ENCODE measurements around the gene ZNF609. TPM values are rescaled to one million over a fixed set of nuclear protein-coding genes. Genes with fewer than 3 reads are reported as not detected.

The ZNF609 gene
- total and polyA plus RNA-seq, 2 experiments from 2014 or later = 12.5 to 23.0 TPM

DNA sequence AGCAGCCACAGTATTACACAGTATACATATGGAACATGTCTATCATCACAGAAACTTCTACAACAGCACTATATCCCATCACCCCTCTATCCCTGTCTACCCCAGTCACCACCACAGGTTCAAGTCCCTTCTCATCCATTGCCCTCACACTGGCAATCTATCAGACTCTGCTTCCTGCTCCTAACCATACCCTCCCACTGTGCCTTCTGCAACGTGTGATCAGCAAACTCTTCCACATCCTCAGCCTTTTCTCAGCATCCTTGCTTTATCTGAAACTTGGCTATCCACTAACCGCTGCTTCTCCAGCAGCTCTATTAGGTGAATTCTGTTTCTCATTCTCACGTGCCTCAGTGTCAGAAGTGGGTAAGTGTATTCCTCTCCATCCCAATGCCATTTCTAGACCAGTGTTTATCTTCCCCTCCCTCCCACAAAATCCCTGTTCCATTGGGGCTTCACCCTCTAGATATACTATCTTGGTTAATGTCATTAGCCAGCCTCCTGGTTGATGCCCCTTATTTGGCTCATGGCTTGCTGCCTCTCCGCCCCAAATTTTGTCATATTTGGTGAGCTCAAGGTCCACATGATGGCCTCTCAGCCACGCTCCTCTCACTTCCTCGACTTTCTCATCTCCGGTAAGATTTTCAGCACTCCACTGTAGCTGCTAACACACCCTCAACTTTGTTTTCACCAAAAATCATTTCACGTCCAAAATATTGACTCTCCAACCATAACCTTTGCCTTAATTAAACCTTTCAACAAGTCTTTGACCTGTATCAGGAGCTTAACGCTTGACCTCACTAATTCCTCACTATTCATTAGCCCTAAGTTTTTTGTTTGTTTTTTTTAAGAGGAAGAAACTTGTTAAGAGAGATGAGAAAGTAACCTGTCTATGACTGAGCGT lies 245.9 kb downstream of the ZNF609 start:
- 95% methylated on average over 10 of the region's 10 CpGs for WGBS (ENCODE audit: low lambda C conversion rate, missing lambda C conversion rate)
- no peak overlapping the region for H3K4me3 ChIP-seq
- no peak overlapping the region for H2AFZ ChIP-seq
- H3K36me3 ChIP-seq (replicated peaks; ENCODE audit: insufficient read depth, low read depth) = no peaks in the 10 kb centered on the region
- no peak overlapping the region for H3K4me2 ChIP-seq
- H3K79me2 ChIP-seq = peaks cover 16% of the 10 kb centered on the region
- TF ChIP-seq CTCF (IDR thresholded peaks at IDR 0.05; ENCODE audit: poor library complexity) = no peak
- TF ChIP-seq EZH2phosphoT487 (IDR thresholded peaks at IDR 0.05; ENCODE audit: low read depth, severe bottlenecking, unreplicated experiment) = no peak
- no peak for TF ChIP-seq EZH2 (IDR thresholded peaks at IDR 0.05; ENCODE audit: borderline replicate concordance)
- no peaks in the 10 kb centered on the region for H3K9me3 ChIP-seq (ENCODE audit: low read depth)
- no peaks in the 10 kb centered on the region for H4K20me1 ChIP-seq (ENCODE audit: insufficient read depth, poor library complexity, severe bottlenecking)
- H3K9me2 ChIP-seq (replicated peaks; ENCODE audit: insufficient read depth) = no peaks in the 10 kb centered on the region
- H3K4me1 ChIP-seq (ENCODE audit: insufficient read depth) = peaks cover 16% of the 10 kb centered on the region
- no peak overlapping the region for H3K27ac ChIP-seq
- no peaks in the 10 kb centered on the region for H3K27me3 ChIP-seq
- DNase-seq (ENCODE audit: low spot score) = no peak

DNA sequence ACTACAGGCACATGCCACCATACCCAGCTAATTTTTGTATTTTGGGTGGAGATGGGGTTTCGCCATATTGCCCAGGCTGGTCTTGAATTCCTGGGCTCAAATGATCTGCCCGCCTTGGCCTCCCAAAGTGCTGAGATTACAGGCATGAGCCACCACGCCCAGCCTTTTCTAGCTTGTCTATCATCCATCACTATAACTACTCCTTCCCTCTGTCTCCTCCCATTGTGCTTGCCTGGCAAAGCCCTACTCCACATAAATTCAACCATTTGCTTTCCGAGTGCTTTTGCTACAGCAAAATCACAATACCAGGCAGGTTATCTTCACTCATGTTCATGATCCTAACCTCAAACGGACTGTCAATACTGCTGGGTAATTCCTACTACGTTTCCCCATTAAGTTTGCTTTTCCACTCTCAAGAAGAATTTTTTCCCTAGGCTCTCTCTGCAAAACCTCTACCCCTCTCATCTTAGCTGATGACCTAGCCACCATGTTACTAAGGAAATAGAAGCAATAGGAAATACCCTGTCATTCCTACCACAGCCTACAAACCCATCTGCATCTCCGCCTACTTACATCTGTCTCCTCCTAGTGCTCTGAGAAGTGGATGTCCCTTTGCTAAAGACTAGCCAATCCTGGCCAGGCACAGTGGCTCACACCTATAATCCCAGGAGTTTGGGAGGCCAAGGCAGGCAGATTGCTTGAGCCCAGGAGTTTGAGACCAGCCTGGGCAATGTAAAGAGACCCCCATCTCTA lies 250.5 kb downstream of the ZNF609 start:
- H3K36me3 ChIP-seq (replicated peaks; ENCODE audit: insufficient read depth, low read depth) = no peaks in the 10 kb centered on the region
- H3K27ac ChIP-seq = no peak overlapping the region
- no peaks in the 10 kb centered on the region for H3K27me3 ChIP-seq
- no peaks in the 10 kb centered on the region for H3K4me1 ChIP-seq (ENCODE audit: insufficient read depth)
- H4K20me1 ChIP-seq (ENCODE audit: insufficient read depth, poor library complexity, severe bottlenecking) = no peaks in the 10 kb centered on the region
- H3K9me2 ChIP-seq (replicated peaks; ENCODE audit: insufficient read depth) = no peaks in the 10 kb centered on the region
- H3K4me2 ChIP-seq = no peak overlapping the region
- DNase-seq (ENCODE audit: low spot score) = no peak
- no peak for TF ChIP-seq EZH2phosphoT487 (IDR thresholded peaks at IDR 0.05; ENCODE audit: low read depth, severe bottlenecking, unreplicated experiment)
- no peak for TF ChIP-seq CTCF (IDR thresholded peaks at IDR 0.05; ENCODE audit: poor library complexity)
- no peak for TF ChIP-seq EZH2 (IDR thresholded peaks at IDR 0.05; ENCODE audit: borderline replicate concordance)
- no peaks in the 10 kb centered on the region for H3K9me3 ChIP-seq (ENCODE audit: low read depth)
- no peaks in the 10 kb centered on the region for H3K79me2 ChIP-seq
- H3K4me3 ChIP-seq = no peak overlapping the region
- H2AFZ ChIP-seq = no peak overlapping the region
- WGBS (ENCODE audit: low lambda C conversion rate, missing lambda C conversion rate) = 93% methylated on average over 7 of the region's 7 CpGs

DNA sequence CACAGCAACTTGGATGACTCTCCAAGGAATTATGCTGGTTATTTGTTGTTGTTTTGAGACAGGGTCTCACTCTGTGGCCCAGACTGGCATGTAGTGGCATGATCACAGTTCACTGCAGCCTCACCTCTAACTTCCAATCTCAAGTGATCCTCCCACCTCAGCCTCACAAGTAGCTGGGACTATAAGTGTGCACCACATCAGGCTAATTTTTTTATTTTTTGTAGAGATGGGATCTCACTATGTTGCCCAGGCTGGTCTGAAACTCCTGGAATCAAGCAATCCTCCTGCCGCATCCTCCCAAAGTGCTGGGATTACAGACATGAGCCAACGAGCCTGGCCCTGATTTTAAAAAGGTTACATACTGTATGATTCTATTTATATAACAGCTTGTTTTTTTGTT lies 252.0 kb downstream of the ZNF609 start:
- Histone ChIP-seq H3K9me3 (ENCODE audit: low read depth) (no peaks in the 10 kb centered on the region), H3K27me3 (no peaks in the 10 kb centered on the region), H3K4me1 (ENCODE audit: insufficient read depth) (no peaks in the 10 kb centered on the region), H3K79me2 (no peaks in the 10 kb centered on the region), H3K36me3 (replicated peaks; ENCODE audit: insufficient read depth, low read depth) (no peaks in the 10 kb centered on the region), H2AFZ (no peak overlapping the region), H4K20me1 (ENCODE audit: insufficient read depth, poor library complexity, severe bottlenecking) (no peaks in the 10 kb centered on the region), H3K27ac (no peak overlapping the region), H3K9me2 (replicated peaks; ENCODE audit: insufficient read depth) (no peaks in the 10 kb centered on the region), H3K4me2 (no peak overlapping the region), H3K4me3 (no peak overlapping the region)
- no peak for DNase-seq (ENCODE audit: low spot score)
- TF ChIP-seq EZH2 (IDR thresholded peaks at IDR 0.05; ENCODE audit: borderline replicate concordance) = no peak
- no peak for TF ChIP-seq EZH2phosphoT487 (IDR thresholded peaks at IDR 0.05; ENCODE audit: low read depth, severe bottlenecking, unreplicated experiment)
- TF ChIP-seq CTCF (IDR thresholded peaks at IDR 0.05; ENCODE audit: poor library complexity) = no peak
- 98% methylated on average over 2 of the region's 2 CpGs for WGBS (ENCODE audit: low lambda C conversion rate, missing lambda C conversion rate)
